ENCODE results near the gene PYGL.
"Not testable (repeated sequence)": the region's sequence is repeated elsewhere in the genome, so short reads cannot be mapped to it uniquely, and the experiment has no call there.

PYGL gene

DNA sequence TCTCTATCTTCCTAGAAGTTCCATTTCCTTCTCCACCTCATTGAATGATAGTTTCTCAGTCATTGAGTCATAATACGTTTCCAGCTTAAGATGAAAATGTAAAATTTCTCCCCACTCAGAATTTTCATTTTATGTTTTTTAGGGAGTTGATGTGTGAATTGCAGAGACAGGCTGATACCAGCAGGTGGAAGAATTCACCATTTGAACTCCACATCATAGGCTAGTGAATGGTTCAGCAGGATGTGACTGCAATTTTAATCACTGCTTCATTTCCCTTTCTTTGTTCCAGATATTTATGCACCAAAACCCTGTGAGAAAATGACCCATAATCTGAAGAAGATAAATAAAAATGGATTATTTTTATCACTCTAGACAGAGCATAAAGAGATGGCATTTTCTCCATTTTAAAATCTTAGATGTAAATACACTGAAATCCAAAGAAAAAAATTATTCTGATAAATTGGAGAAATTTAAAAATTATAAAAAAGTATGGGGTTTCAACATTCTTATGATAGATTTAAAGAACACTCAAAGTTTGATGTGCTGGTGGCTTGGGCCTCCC is 10.6 kb upstream of the PYGL start:
- DNase-seq (ENCODE audit: low read depth), result no peak

DNA sequence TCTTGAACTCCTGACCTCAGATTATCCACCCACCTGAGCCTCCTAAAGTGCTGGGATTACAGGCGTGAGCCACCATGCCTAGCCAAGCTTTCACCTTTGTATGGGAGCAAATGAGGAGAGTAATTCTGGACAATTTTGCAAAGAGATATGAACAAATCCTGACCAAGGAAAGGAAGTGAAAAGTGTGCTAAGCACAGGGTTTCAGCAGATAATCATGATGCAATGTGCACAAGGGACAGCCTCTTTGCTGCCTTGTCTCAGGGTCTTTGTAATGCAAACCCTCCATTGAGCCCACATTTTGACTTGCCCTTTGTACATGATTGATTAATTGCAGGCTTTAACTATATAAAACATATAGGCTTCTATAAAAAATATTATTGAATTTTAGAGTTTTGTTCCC is 9.2 kb upstream of the PYGL start:
- no peak for DNase-seq (ENCODE audit: low read depth)

DNA sequence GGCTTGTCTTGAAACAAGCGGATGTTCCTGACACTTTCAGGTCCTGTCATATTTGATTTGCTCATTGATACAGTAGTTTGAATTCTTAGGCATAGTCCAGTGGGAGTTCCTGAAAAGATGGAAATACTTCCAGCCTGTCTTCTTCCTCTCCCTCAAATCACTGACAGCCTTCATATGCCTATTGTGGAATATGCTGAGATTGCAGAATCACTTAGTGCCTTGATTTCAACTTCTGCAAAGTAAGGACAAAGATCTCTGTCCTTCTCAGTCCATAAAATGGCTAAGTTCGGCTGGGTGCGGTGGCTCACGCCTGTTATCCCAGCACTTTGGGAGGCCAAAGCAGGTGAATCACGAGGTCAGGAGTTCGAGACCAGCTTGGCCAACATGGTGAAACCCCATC is 6.7 kb upstream of the PYGL start:
- no peak for DNase-seq (ENCODE audit: low read depth)

DNA sequence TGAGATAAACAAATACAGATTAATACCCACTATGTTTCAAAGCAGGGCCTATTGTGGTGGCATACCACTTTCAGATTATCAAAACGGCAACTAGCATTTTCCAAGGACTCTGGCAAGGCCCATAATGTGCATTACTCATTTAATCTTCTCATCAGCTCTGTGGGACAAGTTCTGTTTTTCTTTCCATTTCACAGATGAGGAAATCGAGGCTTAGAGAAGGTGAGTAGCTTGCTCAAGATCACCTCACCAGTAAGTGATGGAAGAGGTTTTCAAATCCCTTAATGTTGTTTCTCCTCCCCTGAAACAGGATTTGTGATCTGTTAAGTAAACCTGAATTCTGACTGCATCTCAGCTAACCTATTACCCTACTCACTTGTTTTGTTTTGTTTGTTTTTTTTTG is 3.9 kb upstream of the PYGL start:
- DNase-seq (ENCODE audit: low read depth), result no peak

DNA sequence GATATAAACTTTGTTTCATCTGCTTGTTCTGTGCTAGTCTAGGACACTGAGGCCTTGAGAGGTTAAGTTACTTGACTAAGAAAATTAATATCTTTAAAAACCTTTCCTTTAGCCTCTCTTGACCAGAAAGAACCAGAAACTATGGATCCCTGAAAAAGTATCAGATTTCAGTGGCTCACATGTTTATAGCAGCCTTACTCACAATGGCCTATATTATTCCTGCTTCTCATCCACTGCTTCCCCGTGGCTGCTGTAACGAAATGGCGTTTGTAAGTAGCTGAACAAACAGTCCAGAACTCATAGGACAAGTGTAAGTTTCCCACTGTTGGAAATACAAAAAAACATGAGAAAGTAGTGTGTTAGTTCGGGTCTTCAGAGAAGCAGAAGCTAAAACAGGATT is 3.2 kb upstream of the PYGL start:
- no peak for DNase-seq (ENCODE audit: low read depth)

DNA sequence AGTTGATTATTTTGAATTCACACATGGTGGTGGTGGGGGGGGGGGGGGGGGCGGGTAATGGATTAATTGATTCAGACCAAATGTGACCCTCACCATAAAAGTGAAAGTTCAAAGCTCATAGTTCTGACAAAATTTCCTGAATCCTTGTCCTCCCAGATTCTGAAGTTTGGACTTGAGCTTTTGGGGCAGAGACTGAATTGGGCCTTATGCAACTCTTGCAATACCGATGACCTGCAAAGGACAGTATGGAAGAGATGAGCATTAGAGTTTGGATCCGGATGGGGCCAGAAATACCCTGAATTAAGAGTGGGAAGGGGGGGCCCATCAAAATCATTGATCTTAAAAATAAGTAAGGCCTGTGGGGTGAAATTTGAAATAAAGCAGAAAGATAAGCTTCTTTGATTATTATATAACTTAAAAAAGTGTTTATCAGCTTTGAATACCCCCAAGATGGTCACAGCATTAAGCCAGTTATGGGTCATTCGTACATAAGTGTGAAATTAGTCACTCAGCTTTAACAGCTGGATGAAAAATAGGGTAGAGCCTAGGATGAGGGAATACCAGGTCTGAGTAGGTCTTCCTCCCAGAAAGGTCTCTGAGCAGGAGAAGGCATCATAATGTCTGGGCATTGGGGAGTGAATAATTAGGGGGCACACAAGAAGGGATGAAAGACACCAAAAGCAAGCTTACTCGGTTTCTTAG is 2.1 kb upstream of the PYGL start:
- no peak for DNase-seq (ENCODE audit: low read depth)

DNA sequence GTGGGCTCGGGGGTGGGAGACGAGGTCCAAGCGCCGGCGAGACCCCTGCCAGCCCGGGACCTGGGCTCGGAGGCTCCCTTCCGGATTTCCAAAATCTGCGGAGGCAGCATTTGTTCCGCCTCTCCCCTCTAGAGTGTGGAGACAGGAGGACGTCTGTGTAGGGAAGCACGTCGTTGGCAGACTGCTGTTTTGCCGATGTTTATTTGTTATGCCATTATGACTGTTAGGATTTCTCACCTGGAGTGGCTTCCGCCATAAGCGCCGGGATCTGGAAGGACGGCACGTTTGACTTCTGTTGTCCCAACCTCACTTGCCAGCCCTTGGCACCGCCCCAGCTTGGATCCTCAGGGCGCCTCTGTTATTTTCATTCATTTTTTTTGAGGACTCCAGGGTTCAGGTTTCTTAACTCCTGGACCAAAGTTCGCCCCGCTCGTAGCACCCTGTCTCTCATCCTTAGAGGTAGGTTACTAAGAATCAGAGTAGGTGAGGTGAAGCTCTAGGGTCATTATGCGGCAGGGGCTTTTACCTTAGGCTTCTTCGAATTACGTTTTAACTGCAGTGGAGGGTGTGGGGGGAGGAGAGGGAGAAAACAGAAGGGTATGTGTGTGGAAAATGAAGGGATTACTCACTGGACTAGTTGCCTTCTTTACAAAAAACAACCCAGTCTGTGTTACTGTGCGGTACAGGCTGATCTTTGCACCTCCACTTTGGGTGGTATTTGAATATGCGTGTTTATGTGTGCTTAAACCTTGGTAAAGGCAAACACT is 547 bp upstream of the PYGL start:
- DNase-seq (ENCODE audit: low read depth), result no peak

DNA sequence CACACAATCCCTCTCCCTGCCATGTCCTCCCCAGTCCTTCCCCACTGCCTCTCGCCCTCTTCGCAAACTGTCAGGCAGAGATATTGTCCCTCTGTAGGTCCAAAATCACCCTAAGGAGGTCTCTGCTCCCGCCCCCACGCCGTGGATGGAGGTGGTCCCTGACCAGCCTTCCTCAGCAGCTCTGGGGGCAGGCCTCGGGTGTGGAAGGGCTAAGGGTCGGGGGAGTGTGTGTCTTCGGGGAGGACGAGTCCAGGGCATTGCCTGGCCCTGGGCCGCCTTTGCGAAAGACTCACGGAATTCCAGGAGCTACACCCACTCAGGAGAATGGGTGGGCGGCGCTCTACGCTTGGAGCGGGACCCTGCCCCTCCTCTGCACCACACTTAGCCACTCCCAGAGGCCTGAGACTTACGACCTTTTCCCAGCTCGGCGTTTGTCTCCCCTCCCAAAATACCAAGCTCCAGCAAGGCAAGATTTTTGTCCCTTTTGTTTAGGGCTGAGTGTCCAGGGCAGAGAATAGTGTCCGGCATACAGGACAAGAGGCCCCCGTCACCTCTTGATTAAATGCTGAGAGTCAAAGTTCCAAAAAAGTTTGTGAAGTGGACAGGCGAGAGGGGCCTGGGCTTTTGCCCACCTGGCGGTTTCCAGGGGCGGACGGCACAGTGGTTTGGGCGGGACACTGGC is 881 bp downstream of the PYGL start:
- no peak for DNase-seq (ENCODE audit: low read depth)

DNA sequence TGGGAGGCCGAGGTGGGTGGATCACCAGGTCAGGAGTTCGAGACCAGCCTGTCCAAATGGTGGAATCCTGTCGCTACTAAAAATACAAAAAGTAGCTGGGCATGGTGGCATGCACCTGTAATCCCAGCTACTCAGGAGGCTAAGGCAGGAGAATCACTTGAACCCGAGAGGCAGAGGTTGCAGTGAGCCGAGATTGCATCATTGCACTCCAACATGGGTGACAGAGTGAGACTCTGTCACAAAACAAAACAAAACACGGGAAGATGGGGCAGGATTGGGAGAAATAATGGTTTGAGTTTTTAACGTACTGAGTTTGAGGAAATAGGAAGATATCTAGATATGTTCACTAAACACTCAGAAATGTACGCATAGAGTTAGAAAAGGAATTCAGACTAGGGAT is 2.6 kb downstream of the PYGL start:
- not testable (repeated sequence) for DNase-seq (ENCODE audit: low read depth)

DNA sequence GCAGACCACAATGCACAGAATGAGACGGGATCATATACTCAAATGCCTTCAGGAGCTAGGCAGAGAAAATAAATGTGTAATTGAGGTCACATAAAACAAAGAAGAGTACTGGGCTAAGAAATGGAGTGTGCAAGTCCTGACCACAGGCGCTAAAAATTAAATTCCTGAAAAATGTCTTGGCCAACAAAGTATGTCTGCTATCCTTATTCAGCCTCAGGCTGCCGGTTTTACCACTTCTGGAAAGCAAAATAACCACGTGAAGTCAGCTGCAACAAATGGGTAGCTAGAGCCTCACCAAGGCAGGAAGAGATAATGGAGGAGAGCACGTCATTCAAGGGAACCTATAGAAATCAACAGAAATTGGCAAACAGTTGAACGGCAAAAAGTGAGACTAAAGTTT is 3.1 kb downstream of the PYGL start:
- no peak for DNase-seq (ENCODE audit: low read depth)

DNA sequence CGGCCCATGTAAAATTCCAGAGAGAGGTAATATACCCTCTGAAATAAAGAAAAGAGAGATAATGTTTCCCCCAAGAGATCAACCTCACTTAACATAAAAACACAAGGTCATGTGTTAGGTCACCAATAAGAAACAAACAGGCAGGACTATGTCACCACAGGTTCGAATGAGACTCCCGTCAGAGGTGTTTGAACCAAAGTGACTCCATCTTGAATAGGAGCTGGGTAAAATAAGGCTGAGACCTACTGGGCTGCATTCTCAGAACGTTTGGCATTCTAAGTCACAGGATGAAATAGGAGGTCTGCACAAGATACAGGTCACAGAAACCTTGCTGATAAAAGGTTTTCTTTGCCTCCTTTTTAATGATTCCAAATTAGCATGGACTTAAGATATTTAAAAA is 6.5 kb downstream of the PYGL start:
- DNase-seq (ENCODE audit: low read depth), result no peak

DNA sequence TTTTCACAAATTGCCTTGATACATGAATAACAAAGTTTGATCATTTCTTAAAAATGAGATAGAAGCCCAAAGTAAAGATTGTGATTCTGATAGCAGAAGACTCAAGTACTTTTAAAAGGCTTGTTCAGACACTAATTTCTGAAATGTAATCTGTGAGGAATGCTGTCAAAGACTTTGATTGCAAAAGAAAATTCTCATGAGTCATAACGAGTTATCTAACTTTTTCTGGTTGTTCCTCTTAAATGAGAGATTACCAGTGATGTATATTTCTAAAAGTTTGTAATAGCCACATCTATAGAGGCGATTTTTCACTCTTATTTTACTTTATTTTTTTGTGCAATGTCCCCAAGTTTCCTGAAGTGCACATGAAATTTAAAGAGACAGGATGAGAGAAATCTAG is 7.0 kb downstream of the PYGL start:
- DNase-seq (ENCODE audit: low read depth), result no peak

DNA sequence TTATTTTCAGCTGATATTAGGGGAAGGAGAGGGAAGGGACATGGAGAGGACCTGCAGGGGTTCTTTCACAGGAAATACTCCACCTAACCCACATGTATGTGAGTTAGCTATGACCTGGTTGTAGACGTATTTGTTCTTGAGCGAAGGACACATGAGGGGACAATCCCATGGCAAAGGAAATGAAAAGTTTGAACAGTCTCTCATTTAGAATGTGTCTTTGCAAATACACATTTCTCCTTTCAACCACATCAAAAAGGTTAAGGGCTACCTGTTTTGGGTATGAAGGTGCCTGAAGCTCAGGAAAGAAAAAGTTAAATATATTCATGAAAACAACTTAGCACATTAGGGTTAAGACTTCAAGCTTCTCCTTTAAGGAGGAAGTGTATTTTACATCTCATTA is 7.4 kb downstream of the PYGL start:
- no peak for DNase-seq (ENCODE audit: low read depth)

DNA sequence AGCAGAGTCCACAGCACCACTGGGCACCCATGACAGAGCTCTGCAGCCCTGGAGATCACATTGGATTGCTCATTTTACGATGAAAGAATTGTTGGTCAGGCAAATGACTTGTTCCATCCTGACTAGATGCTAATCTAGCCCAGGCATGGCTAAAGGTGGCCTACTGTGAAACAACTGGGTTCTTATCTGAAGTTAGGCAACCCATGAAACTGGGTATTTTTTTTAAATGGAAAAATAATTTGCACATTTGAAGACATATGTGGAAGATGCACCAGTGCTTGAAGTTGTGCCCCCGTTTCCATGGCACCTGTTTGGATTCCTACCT is 8.3 kb downstream of the PYGL start:
- DNase-seq (ENCODE audit: low read depth), result no peak

DNA sequence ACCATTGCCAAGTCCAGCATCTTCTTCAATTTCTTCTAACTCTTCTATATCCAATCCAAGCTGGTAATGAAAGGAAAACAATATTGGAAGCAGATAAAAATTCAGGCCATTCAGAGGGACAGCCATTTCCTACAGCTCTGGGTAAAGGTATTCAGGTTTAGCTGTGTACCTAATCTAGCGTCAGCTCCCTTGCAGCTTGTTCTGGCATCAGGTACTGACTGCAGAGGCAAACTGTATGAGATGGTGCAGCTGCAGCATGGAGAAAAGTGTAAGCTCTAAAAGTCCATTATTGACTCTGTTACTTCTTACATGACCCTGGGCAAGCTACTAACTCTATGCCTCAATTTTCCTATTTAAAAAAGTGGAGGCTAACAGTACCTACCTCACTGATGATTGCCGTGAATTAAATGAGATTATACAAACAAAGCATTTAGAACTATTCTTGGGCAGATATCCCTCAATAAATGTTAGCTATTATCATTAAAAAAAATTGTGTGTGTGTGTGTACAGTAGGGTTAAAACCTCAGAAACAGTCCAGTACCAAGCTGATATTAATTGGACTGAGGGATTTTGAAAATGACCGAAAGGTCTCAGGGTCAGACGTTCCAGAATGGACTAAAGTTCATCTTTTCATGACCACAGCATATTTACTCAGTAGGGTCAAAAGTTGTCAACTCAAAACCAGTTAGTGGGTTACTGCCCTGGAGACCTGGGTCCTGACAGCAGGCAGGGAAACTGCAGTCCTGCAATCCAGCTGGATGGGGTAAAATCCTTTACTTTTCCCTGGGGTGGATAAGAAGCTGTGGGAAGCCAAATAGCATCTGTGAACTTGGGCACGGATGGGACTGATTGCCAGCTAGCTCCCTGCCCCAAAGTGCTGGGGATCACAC is 8.9 kb downstream of the PYGL start:
- DNase-seq (ENCODE audit: low read depth), result no peak

DNA sequence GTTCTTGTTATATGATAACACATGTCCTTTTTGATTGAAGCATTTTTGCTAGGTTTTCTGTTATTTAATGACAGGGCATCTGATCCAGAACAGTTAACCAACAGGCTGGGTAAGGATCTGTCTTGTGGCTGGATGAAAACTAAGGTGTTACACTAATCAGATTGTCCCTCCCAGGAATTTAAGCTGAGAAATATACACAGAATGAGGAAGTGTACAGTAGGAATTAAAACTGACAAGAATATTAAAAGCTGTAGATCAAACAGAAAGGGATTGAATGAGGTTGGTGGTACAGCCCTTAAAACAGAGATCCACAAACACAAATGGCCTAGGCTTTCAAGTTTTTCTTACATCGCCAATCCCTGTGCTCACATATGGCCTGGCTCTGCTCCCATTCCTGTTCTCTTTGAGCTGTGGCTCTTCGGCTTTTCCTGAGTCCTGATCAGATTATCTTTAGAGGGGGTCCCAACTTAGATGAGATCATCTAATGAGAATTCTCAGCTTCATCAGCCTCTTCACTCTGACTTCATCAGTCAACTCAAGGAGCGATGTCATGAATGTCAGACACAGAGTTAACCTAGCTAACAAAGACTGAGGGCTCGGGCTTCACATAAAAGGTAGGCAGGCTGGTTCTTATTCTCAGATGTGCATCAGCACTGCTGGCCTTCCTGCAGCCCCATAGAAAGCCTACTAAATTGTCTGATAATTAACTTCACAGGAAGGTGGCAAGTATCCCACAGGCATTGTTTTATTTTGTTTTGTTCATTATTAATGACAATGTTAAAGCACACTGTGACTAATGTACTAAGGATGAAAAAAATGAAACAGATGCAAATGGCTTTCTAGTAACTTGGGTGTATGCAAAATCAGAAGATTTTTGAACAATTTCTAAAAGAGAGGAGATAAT is 11.4 kb downstream of the PYGL start:
- DNase-seq (ENCODE audit: low read depth), result no peak

DNA sequence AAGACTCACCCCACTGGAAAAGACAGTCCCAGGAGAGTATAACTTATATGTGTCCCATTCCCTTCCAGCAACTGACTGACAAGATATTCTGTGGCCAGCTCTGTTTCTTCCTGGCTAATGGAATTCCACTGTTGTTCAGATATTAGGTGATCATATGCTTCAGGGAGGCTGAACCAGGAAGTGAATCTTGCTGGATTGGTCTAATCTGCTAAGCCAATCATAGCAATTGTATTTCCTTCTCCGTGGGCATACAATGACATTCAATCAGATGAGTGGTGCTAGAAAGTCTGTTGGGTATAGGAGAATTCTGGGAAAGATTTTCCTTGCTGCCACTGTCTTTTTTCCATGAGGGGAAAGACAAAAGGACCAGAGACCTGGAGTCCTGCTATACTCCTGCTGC is 12.1 kb downstream of the PYGL start:
- DNase-seq (ENCODE audit: low read depth), result no peak

DNA sequence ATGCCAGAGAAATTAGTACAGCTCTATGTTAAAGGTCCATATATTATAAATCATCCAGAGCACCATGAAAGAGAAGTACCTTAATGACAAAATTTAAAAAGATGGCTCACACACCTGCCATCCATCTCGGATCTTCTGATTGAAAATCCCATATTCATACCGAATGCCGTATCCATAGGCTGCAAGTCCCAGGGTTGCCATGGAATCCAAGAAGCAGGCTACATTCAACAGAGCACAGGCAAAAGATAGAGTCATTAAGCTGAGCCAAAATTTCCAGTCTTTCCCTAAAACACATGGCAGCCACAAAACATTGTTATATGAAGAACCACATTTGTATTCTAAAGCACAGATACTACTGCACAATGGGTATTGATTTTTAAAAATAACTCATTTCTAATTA is 12.7 kb downstream of the PYGL start:
- no peak for DNase-seq (ENCODE audit: low read depth)

DNA sequence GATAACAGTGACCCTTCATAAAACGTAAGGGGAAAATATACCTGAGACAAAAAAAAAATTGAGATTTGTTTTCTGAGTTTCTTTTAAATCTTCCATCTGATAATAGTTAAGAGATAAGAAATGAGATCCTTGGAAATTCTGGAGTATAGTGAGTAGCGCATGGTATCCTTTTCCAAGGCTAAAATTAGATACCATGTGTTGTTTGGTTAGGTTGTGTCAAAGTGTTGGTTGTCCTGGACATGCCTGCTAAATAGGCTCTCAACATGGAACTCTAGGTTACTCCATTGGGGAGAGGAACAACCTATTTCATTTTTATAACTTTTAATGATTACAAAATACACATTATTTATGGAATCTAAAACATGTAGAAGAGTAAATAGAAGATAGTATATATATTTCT is 14.8 kb downstream of the PYGL start:
- DNase-seq (ENCODE audit: low read depth), result no peak

DNA sequence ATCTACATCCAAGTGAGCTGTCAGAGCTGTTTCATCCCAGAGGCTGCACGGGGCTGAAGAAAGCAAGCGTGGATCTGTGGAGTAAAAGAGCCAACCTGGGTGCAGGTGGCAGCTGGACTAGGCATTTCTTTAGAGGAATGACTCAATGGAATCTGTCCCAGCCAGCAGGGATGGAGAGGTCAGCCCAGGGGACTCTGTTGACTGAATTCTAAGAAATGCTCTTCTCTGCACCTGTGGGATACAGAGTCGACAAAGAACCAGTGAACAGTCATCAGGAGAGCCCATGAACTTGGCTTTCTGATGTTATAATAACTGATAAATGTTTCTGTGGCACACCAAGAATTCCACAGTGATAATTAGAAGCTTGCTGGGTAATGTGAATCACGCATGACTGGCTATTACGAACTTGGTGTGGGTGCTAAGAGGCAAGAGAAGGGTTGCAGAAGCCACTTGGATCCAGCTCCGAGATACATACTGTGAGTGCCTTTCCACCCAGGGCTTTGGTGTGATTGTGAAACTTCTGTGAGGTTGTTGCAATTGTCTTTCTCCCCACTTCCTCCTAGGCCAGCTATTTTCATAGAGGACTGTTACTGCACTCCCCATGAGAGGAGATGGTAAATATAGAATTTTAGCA is 16.2 kb downstream of the PYGL start:
- no peak for DNase-seq (ENCODE audit: low read depth)
